Naive B cell (primary cell): ENCODE data around the gene ADIRF. TPM values are rescaled to one million over a fixed set of nuclear protein-coding genes. Genes with fewer than 3 reads are reported as not detected.
"Not testable (repeated sequence)": the region's sequence is repeated elsewhere in the genome, so short reads cannot be mapped to it uniquely, and the experiment has no call there.

Source experiments
- ATAC-seq, 2 donors: fragments of 150-1000 bp; cut with Tn5 transposase; 2 replicates each; pipeline ENCODE4 v1.10.0; 2021; ENCODE audit warnings: low read depth in 2 of 2, mild to moderate bottlenecking in 2 of 2, moderate library complexity in 2 of 2
- DNase-seq: peaks from one replicate; pipeline ENCODE4 v3.0.0; 2022
- H3K27ac Mint-ChIP-seq, 6 donors: one replicate each; pipeline ENCODE4 v1.8.0; 2020 to 2022; ENCODE audit warnings: mild to moderate bottlenecking in 6 of 6, mixed read lengths in 6 of 6, moderate library complexity in 5 of 6, inconsistent platforms in 2 of 6
- H3K27me3 Mint-ChIP-seq, 3 donors: one replicate each; pipeline ENCODE4 v1.8.0; 2021 to 2022; ENCODE audit warnings: mixed read lengths in 3 of 3, mild to moderate bottlenecking in 1 of 3
- H3K36me3 Mint-ChIP-seq, 2 donors: one replicate each; pipeline ENCODE4 v1.8.0; 2020 to 2022; ENCODE audit warnings: mixed read lengths in 2 of 2, inconsistent platforms in 1 of 2, mild to moderate bottlenecking in 1 of 2
- H3K4me1 Mint-ChIP-seq, 3 donors: one replicate each; pipeline ENCODE4 v1.8.0; 2020 to 2022; ENCODE audit warnings: mixed read lengths in 3 of 3, inconsistent platforms in 1 of 3, mild to moderate bottlenecking in 1 of 3, moderate library complexity in 1 of 3
- H3K4me3 Mint-ChIP-seq, 8 donors: one replicate each; pipeline ENCODE4 v1.8.0; 2020 to 2022; ENCODE audit warnings: mild to moderate bottlenecking in 8 of 8, mixed read lengths in 8 of 8, moderate library complexity in 8 of 8, inconsistent platforms in 2 of 8
- H3K9me3 Mint-ChIP-seq, 7 donors: one replicate each; pipeline ENCODE4 v1.8.0; 2020 to 2022; ENCODE audit warnings: mixed read lengths in 7 of 7, mild to moderate bottlenecking in 5 of 7, inconsistent platforms in 2 of 7, moderate library complexity in 1 of 7
- polyA plus RNA-seq, 6 donors: library from polyadenylated mRNA; unstranded; fragments of 300-500 nt; fragmentation: Illumina TruSeq; gene quantifications; one replicate each; pipeline ENCODE4 v1.2.3, GENCODE V29; 2021; ENCODE audit warnings: low read depth in 6 of 6

Gene ADIRF
- polyA plus RNA-seq, 6 donors from 2014 or later: not detected

- not testable (repeated sequence) for H3K36me3 Mint-ChIP-seq, H3K9me3 Mint-ChIP-seq, H3K27ac Mint-ChIP-seq, H3K4me3 Mint-ChIP-seq, DNase-seq, H3K4me1 Mint-ChIP-seq, ATAC-seq
- H3K27me3 Mint-ChIP-seq: peaks cover 0 to 10% (median 0%) of the 10 kb centered on the region in 3 donors
These were observed 50.8 kb downstream of the ADIRF start for GRCh38 chr10:87019066-87019465.

GRCh38 chr10:87019504-87019903 is 51.2 kb downstream of the ADIRF start:
- not testable (repeated sequence) for ATAC-seq, H3K4me1 Mint-ChIP-seq, H3K4me3 Mint-ChIP-seq, H3K36me3 Mint-ChIP-seq, H3K9me3 Mint-ChIP-seq, DNase-seq, H3K27ac Mint-ChIP-seq
- H3K27me3 Mint-ChIP-seq: peaks cover 0 to 10% (median 0%) of the 10 kb centered on the region in 3 donors

- H3K36me3 Mint-ChIP-seq, DNase-seq, H3K27ac Mint-ChIP-seq, ATAC-seq, H3K4me3 Mint-ChIP-seq, H3K9me3 Mint-ChIP-seq, H3K4me1 Mint-ChIP-seq: not testable (repeated sequence)
- H3K27me3 Mint-ChIP-seq: peaks cover 0 to 10% (median 0%) of the 10 kb centered on the region in 3 donors
These were observed 51.8 kb downstream of the ADIRF start, which contains the start of gene FAM25A for GRCh38 chr10:87020056-87020455. TSS of gene FAM25A (plus strand) at chr10:87020294. CDS start at chr10:87020325, 31 bp downstream.

Other genes with a start within 250 kb of the ADIRF start
- gene BMPR1A, start 211.9 kb upstream of the ADIRF start, polyA plus RNA-seq: 1 to 10 TPM in 4 of 6 donors, under 1 TPM in 1, not detected in 1; 0.73 to 3.4 (median 1.2) TPM
- gene MMRN2, start 10.9 kb upstream of the ADIRF start, polyA plus RNA-seq: not detected
- gene SNCG, start 9.9 kb upstream of the ADIRF start, polyA plus RNA-seq: not detected
- not detected for gene FAM25A, start 51.8 kb downstream of the ADIRF start, polyA plus RNA-seq
- gene GLUD1, start 126.4 kb downstream of the ADIRF start, polyA plus RNA-seq: 100 to 1,000 TPM in 4 of 6 donors, 10 to 100 TPM in 2; 90.7 to 158 (median 104) TPM
- gene SHLD2, start 126.7 kb downstream of the ADIRF start, polyA plus RNA-seq: 10 to 100 TPM in 5 of 6 donors, 1 to 10 TPM in 1; 8.6 to 18.1 (median 14.9) TPM